Measurements from ENCODE around the gene GPATCH4. TPM values are rescaled to one million over a fixed set of nuclear protein-coding genes. Genes with fewer than 3 reads are reported as not detected.
A peak's percentile ranks its signal among the peaks of the same experiment; 100 is the strongest.

The GPATCH4 gene
- total RNA-seq, 3 donors from 2014 or later (not counting 1 experiment from before 2014, with no cell fraction given), result 19.3 to 27.3 (median 22.1) TPM

DNA sequence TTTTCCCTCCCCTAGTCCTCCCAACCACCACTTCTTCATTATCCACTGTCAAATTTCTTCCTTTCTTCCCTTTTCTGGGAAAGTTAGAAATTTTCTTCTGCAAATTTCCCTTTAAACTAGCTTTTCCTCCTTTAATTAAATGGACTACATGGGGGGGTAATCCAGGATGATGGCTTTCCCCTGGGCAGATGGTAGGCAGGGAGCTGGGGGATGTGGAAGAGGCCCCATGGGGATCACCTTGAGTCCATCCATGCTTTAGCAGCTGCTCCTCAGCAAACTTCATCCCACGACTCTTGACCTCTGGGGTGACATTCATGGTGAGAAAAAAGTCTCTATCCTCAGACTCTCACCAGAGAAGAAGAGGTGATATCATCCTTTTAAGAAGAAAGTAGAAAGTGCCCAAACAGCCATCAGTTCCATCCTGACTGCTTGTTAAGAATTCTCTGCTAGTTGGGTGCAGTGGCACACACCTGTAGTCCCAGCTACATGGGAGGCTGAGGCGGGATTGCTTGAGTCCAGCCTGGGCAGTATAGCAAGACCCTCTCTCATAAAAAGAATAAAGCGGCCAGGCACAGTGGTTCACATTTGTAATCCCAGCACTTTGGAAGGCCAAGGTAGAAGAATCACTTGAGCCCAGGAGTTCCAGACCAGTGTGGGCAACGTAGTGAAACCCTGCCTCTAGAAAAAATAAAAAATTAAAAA, 2.4 kb downstream of the GPATCH4 start:
- H3K27ac Mint-ChIP-seq, result peak overlapping the region in 1 of 2 donors; percentile 45
- H3K9me3 Mint-ChIP-seq, result no peaks in the 10 kb centered on the region
- peaks cover 20 to 34% of the 10 kb centered on the region in 2 donors for H3K4me1 Mint-ChIP-seq
- no peaks in the 10 kb centered on the region for H3K36me3 Mint-ChIP-seq
- Histone ChIP-seq H3K4me3 (ENCODE audit: low read length) (no peak overlapping the region), H3K4me1 (ENCODE audit: control insufficient read depth, insufficient read depth, low read length) (peaks cover 26% of the 10 kb centered on the region), H3K36me3 (ENCODE audit: control insufficient read depth, insufficient read depth, low read length) (peaks cover 19% of the 10 kb centered on the region), H3K27me3 (ENCODE audit: control insufficient read depth, insufficient read depth, low read length) (no peaks in the 10 kb centered on the region), H3K9me3 (ENCODE audit: control insufficient read depth, insufficient read depth, low read length) (no peaks in the 10 kb centered on the region), H3K27ac (ENCODE audit: low read length) (no peak overlapping the region)
- no peak for DNase-seq
- WGBS (ENCODE audit: insufficient coverage), result 99% methylated on average over 4 of the region's 4 CpGs
- no peaks in the 10 kb centered on the region for H3K27me3 Mint-ChIP-seq (ENCODE audit: low read depth in 2 of 2)
- ATAC-seq, result no peak
- H3K4me3 Mint-ChIP-seq, result no peak overlapping the region
- no peak for TF ChIP-seq CTCF (IDR thresholded peaks at IDR 0.05)
- intact Hi-C loops (cut with micrococcal nuclease), result no loop called here

- no peak for DNase-seq
These were observed 3.2 kb downstream of the GPATCH4 start for GRCh38 chr1:156598125-156598524.

GRCh38 chr1:156596426-156596825, 4.9 kb downstream of the GPATCH4 start:
- 95% methylated on average over 3 of the region's 3 CpGs for WGBS (ENCODE audit: insufficient coverage)
- Mint-ChIP-seq H3K27me3 (ENCODE audit: low read depth in 2 of 2) (no peaks in the 10 kb centered on the region), H3K4me1 (peaks cover 18 to 25% of the 10 kb centered on the region in 2 donors), H3K4me3 (no peak overlapping the region), H3K27ac (peak overlapping the region in 1 of 2 donors; percentile 33), H3K9me3 (no peaks in the 10 kb centered on the region), H3K36me3 (no peaks in the 10 kb centered on the region)
- Histone ChIP-seq H3K4me1 (ENCODE audit: control insufficient read depth, insufficient read depth, low read length) (peaks cover 24% of the 10 kb centered on the region), H3K9me3 (ENCODE audit: control insufficient read depth, insufficient read depth, low read length) (no peaks in the 10 kb centered on the region), H3K4me3 (ENCODE audit: low read length) (no peak overlapping the region), H3K27ac (ENCODE audit: low read length) (no peak overlapping the region), H3K36me3 (ENCODE audit: control insufficient read depth, insufficient read depth, low read length) (peaks cover 19% of the 10 kb centered on the region), H3K27me3 (ENCODE audit: control insufficient read depth, insufficient read depth, low read length) (no peaks in the 10 kb centered on the region)
- TF ChIP-seq CTCF (IDR thresholded peaks at IDR 0.05), result no peak
- DNase-seq (no peak), ATAC-seq (no peak)
- intact Hi-C loops (cut with micrococcal nuclease), result no loop called here

More at GRCh38 chr1:156598125-156598524, 3.2 kb downstream of the GPATCH4 start:
- H3K4me3 ChIP-seq (ENCODE audit: low read length), result no peak overlapping the region
- Mint-ChIP-seq H3K9me3 (no peaks in the 10 kb centered on the region), H3K27me3 (ENCODE audit: low read depth in 2 of 2) (no peaks in the 10 kb centered on the region), H3K4me1 (peaks cover 20 to 34% of the 10 kb centered on the region in 2 donors), H3K4me3 (no peak overlapping the region), H3K27ac (peak overlapping the region in 1 of 2 donors; percentile 45), H3K36me3 (no peaks in the 10 kb centered on the region)
- no peak for ATAC-seq
- intact Hi-C loops (cut with micrococcal nuclease), result no loop called here
- WGBS (ENCODE audit: insufficient coverage), result over 99% methylated on average over 5 of the region's 5 CpGs
- no peaks in the 10 kb centered on the region for H3K27me3 ChIP-seq (ENCODE audit: control insufficient read depth, insufficient read depth, low read length)
- no peak overlapping the region for H3K27ac ChIP-seq (ENCODE audit: low read length)
- H3K4me1 ChIP-seq (ENCODE audit: control insufficient read depth, insufficient read depth, low read length), result peaks cover 26% of the 10 kb centered on the region
- TF ChIP-seq CTCF (IDR thresholded peaks at IDR 0.05), result no peak
- peaks cover 19% of the 10 kb centered on the region for H3K36me3 ChIP-seq (ENCODE audit: control insufficient read depth, insufficient read depth, low read length)
- no peaks in the 10 kb centered on the region for H3K9me3 ChIP-seq (ENCODE audit: control insufficient read depth, insufficient read depth, low read length)

- Mint-ChIP-seq H3K27me3 (ENCODE audit: low read depth in 2 of 2) (no peaks in the 10 kb centered on the region), H3K36me3 (no peaks in the 10 kb centered on the region), H3K4me3 (no peak overlapping the region), H3K27ac (no peak overlapping the region), H3K9me3 (no peaks in the 10 kb centered on the region), H3K4me1 (peaks cover 14 to 20% of the 10 kb centered on the region in 2 donors)
- Histone ChIP-seq H3K4me3 (ENCODE audit: low read length) (no peak overlapping the region), H3K36me3 (ENCODE audit: control insufficient read depth, insufficient read depth, low read length) (peaks cover 19% of the 10 kb centered on the region), H3K27me3 (ENCODE audit: control insufficient read depth, insufficient read depth, low read length) (no peaks in the 10 kb centered on the region), H3K4me1 (ENCODE audit: control insufficient read depth, insufficient read depth, low read length) (peaks cover 16% of the 10 kb centered on the region), H3K9me3 (ENCODE audit: control insufficient read depth, insufficient read depth, low read length) (no peaks in the 10 kb centered on the region), H3K27ac (ENCODE audit: low read length) (no peak overlapping the region)
- intact Hi-C loops (cut with micrococcal nuclease), result no loop called here
- no peak for DNase-seq
- ATAC-seq, result no peak
- no peak for TF ChIP-seq CTCF (IDR thresholded peaks at IDR 0.05)
- WGBS (ENCODE audit: insufficient coverage), result 99% methylated on average over 2 of the region's 2 CpGs
These were observed 6.3 kb downstream of the GPATCH4 start for GRCh38 chr1:156595016-156595415.

Measured in natural killer cell (primary cell).